ENCODE data around the gene AP3M1. TPM values are rescaled to one million over a fixed set of nuclear protein-coding genes. Genes with fewer than 3 reads are reported as not detected.

AP3M1 gene
- total RNA-seq, 1 donor: 51.4 TPM

DNA sequence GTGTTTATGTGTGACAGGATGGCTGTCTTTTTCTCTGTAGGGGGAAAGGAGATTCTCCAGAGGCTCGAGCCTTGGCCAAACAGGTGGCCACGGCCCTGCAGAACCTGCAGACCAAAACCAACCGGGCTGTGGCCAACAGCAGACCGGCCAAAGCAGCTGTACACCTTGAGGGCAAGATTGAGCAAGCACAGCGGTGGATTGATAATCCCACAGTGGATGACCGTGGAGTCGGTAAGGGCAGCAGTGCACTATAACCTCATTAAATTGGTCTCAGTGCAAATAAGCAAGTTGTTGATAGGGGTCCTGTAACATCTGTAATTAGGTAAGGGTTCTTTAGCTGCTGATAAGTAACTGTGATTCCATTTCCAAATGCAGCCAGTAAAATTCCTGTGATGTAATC is 56.4 kb downstream of the AP3M1 start:
- TF ChIP-seq, protein P1, sequence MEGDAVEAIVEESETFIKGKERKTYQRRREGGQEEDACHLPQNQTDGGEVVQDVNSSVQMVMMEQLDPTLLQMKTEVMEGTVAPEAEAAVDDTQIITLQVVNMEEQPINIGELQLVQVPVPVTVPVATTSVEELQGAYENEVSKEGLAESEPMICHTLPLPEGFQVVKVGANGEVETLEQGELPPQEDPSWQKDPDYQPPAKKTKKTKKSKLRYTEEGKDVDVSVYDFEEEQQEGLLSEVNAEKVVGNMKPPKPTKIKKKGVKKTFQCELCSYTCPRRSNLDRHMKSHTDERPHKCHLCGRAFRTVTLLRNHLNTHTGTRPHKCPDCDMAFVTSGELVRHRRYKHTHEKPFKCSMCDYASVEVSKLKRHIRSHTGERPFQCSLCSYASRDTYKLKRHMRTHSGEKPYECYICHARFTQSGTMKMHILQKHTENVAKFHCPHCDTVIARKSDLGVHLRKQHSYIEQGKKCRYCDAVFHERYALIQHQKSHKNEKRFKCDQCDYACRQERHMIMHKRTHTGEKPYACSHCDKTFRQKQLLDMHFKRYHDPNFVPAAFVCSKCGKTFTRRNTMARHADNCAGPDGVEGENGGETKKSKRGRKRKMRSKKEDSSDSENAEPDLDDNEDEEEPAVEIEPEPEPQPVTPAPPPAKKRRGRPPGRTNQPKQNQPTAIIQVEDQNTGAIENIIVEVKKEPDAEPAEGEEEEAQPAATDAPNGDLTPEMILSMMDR (IDR thresholded peaks at IDR 0.05; ENCODE audit: insufficient read depth, low read depth, low read length): no peak
- no peak for DNase-seq (ENCODE audit: low read depth)
- no peak overlapping the region for H3K4me3 ChIP-seq (ENCODE audit: low read depth, low read length)

DNA sequence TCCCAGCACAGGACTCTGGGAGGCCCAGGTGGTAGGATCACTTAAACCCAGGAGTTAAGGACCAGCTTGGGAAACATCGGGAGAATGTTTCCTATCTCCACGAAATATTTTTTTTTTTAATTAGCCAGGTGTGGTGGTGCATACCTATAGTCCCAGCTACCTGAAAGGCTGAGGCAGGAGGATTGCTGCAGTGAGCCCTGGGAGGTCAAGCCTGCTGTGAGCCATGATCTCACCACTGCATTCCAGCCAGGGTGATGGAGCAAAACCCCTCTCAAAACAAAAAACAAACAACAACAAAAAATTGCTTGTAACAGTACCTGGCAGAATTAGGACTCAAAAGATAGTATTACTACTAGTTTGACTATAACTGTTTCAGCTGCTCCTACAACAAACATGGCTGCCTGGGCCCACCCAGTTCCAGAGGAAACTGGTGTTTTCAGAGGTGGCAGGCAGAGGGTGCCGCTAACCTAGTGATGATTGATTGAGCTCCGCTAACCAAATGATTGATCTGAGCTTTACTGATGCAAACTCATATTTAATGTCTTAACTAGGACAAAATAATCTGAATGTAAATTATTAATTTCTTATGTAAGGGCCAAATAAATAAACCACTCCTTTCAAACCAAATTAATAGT is 57.0 kb downstream of the AP3M1 start:
- no peak for DNase-seq (ENCODE audit: low read depth)
- H3K4me3 ChIP-seq (ENCODE audit: low read depth, low read length): no peak overlapping the region
- TF ChIP-seq, protein P1 (IDR thresholded peaks at IDR 0.05; ENCODE audit: insufficient read depth, low read depth, low read length): no peak

DNA sequence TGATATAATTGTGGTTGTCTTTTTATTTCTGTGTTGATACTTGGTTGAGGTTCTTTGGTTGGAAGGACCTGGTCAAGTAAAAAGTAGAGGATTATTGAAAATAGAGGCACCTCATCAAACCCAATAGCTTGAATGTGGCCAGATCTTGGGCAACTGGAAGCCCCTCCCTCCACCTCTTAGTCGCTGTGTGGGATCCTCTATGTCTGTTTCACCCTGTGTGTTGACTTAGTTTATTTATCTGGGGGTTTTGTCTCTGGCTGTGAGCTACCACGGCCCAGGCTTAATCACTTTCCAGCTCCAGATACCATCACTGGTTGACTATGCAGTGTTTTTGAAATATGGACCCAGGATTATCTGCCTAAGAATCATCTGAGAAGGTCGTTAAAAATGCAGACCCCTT is 58.3 kb downstream of the AP3M1 start:
- no peak for DNase-seq (ENCODE audit: low read depth)
- no peak overlapping the region for H3K4me3 ChIP-seq (ENCODE audit: low read depth, low read length)
- TF ChIP-seq, protein P1 (IDR thresholded peaks at IDR 0.05; ENCODE audit: insufficient read depth, low read depth, low read length): no peak

DNA sequence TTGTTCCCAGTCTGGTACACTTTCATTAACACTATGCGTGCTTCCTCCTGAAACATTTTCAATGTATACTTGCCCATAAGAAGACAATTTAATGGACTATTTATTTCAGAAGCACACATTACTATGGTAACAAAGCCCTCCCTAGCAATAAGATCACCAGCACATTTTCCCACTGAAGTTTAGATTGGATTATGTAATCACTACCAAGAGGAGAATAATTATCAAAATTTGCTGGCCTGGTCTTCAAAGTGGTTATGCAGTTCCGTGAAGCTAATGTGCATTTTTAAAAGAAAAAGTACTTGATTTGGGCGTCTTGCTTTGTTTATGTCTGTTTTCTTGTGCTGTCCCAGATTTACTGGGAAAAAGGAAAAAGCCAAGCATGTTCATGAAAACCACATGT is 61.9 kb downstream of the AP3M1 start:
- H3K4me3 ChIP-seq (ENCODE audit: low read depth, low read length): no peak overlapping the region
- TF ChIP-seq, protein P1 (IDR thresholded peaks at IDR 0.05; ENCODE audit: insufficient read depth, low read depth, low read length): no peak
- DNase-seq (ENCODE audit: low read depth): no peak

DNA sequence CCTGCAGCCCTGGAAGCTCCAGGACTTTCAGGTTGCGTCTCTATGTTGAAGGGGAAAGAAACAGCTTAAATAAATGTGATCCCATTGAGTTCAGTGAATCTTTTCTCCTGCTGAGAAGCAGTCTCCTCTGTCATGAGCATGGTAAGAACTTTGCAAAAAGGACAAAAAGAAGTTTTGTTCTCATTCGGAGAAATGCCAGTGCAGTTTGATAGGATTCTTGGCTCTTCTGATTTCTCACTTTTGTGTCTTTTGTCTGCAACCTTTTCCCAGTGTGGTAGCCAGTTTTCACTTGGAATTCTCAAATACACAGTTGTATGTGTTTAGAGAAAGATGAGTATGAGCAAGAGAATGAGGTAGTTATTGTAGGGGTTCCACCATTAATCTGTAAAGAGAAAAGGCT is 64.3 kb downstream of the AP3M1 start:
- no peak for DNase-seq (ENCODE audit: low read depth)
- TF ChIP-seq, protein P1 (IDR thresholded peaks at IDR 0.05; ENCODE audit: insufficient read depth, low read depth, low read length): no peak
- H3K4me3 ChIP-seq (ENCODE audit: low read depth, low read length): no peak overlapping the region

DNA sequence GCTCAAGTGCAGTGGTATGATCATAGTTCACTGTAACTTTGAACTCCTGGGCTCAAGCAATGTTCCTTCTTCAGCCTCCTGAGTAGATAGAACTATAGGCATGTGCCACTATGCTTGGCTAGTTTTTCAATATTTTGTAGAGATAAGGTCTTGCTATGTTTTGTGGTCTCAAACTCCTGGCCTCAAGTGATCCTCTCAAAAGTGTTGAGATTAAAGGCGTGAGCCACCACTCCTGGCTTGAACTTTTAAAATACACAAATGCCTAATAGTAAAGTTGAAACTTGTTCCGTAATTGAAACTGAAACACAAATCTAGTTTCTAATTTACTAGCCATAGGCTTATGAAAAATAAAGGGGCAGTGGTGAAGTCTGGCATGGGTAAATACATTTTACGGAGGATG is 65.7 kb downstream of the AP3M1 start:
- DNase-seq (ENCODE audit: low read depth): no peak
- TF ChIP-seq, protein P1 (IDR thresholded peaks at IDR 0.05; ENCODE audit: insufficient read depth, low read depth, low read length): no peak
- no peak overlapping the region for H3K4me3 ChIP-seq (ENCODE audit: low read depth, low read length)

DNA sequence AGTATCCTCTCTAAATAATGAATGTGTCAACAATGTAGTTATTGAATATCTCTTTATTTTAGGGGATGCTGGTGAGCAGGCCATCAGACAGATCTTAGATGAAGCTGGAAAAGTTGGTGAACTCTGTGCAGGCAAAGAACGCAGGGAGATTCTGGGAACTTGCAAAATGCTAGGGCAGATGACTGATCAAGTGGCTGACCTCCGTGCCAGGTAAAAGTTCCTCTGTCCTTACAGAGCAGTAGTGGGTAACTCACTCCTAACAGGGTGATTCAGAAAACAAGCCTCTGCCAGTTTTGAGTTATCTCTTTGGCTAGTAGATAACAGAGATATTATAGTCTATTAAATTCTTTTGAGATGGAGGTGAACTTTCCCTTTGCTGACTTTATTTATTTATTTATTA is 67.3 kb downstream of the AP3M1 start:
- DNase-seq (ENCODE audit: low read depth): no peak
- TF ChIP-seq, protein P1 (IDR thresholded peaks at IDR 0.05; ENCODE audit: insufficient read depth, low read depth, low read length): no peak
- H3K4me3 ChIP-seq (ENCODE audit: low read depth, low read length): no peak overlapping the region
